ENCODE measurements around the gene ALKBH1. TPM values are rescaled to one million over a fixed set of nuclear protein-coding genes. Genes with fewer than 3 reads are reported as not detected.

Gene ALKBH1
- total RNA-seq, 1 donor from 2014 or later: 14.1 TPM

- H3K4me1 ChIP-seq: peaks cover 8% of the 10 kb centered on the region
- H3K36me3 ChIP-seq: peaks cover 98% of the 10 kb centered on the region
- no peak overlapping the region for H3K27ac ChIP-seq (replicated peaks)
- intact Hi-C loops (cut with micrococcal nuclease): no loop called here
- no peak overlapping the region for H3K4me3 ChIP-seq
- no peaks in the 10 kb centered on the region for H3K9me3 ChIP-seq (replicated peaks)
- TF ChIP-seq, protein P1, sequence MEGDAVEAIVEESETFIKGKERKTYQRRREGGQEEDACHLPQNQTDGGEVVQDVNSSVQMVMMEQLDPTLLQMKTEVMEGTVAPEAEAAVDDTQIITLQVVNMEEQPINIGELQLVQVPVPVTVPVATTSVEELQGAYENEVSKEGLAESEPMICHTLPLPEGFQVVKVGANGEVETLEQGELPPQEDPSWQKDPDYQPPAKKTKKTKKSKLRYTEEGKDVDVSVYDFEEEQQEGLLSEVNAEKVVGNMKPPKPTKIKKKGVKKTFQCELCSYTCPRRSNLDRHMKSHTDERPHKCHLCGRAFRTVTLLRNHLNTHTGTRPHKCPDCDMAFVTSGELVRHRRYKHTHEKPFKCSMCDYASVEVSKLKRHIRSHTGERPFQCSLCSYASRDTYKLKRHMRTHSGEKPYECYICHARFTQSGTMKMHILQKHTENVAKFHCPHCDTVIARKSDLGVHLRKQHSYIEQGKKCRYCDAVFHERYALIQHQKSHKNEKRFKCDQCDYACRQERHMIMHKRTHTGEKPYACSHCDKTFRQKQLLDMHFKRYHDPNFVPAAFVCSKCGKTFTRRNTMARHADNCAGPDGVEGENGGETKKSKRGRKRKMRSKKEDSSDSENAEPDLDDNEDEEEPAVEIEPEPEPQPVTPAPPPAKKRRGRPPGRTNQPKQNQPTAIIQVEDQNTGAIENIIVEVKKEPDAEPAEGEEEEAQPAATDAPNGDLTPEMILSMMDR (IDR thresholded peaks at IDR 0.05; ENCODE audit: borderline replicate concordance): no peak
- no peak for DNase-seq
- no peaks in the 10 kb centered on the region for H3K27me3 ChIP-seq (ENCODE audit: low read depth)
Measured at GRCh38 chr14:77717608-77718305, 9.9 kb upstream of the ALKBH1 start.

DNA sequence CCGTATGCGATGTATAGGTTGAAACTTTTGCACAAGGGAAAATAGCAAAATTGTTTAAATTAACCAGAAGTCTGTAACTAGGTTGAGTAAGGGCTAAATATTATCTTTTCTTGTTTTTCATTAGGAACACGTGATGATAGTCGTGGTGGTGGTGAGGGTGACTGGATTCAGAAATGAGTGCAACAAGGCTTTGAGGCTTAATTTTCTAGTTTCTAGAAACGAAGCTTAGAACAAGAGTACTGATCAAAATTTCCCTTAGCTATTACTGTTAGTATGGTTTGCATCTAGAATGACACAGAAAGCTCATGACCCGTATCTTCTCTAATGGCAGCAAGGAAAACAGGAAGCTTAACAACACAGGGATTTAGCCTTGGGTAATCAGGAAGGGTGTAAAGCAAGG is 7.1 kb upstream of the ALKBH1 start:
- peaks cover 16% of the 10 kb centered on the region for H3K4me1 ChIP-seq
- no peaks in the 10 kb centered on the region for H3K27me3 ChIP-seq (ENCODE audit: low read depth)
- H3K9me3 ChIP-seq (replicated peaks): no peaks in the 10 kb centered on the region
- no peak overlapping the region for H3K27ac ChIP-seq (replicated peaks)
- no peak overlapping the region for H3K4me3 ChIP-seq
- intact Hi-C loops (cut with micrococcal nuclease): no loop called here
- no peak for DNase-seq
- TF ChIP-seq, protein P1 (IDR thresholded peaks at IDR 0.05; ENCODE audit: borderline replicate concordance): no peak
- H3K36me3 ChIP-seq: peaks cover 94% of the 10 kb centered on the region

GRCh38 chr14:77710364-77710763 is 2.5 kb upstream of the ALKBH1 start:
- H3K9me3 ChIP-seq (replicated peaks): no peaks in the 10 kb centered on the region
- intact Hi-C loops (cut with micrococcal nuclease): no loop called here
- TF ChIP-seq, protein P1 (IDR thresholded peaks at IDR 0.05; ENCODE audit: borderline replicate concordance): no peak
- no peaks in the 10 kb centered on the region for H3K27me3 ChIP-seq (ENCODE audit: low read depth)
- peaks cover 57% of the 10 kb centered on the region for H3K4me1 ChIP-seq
- no peak overlapping the region for H3K4me3 ChIP-seq
- no peak for DNase-seq
- H3K36me3 ChIP-seq: peaks cover 49% of the 10 kb centered on the region
- no peak overlapping the region for H3K27ac ChIP-seq (replicated peaks)

- H3K4me3 ChIP-seq: peak overlapping the region; percentile 98
- H3K36me3 ChIP-seq: peaks cover 46% of the 10 kb centered on the region
- no peak overlapping the region for H3K27ac ChIP-seq (replicated peaks)
- TF ChIP-seq, protein P1 (IDR thresholded peaks at IDR 0.05; ENCODE audit: borderline replicate concordance): no peak
- H3K9me3 ChIP-seq (replicated peaks): no peaks in the 10 kb centered on the region
- H3K27me3 ChIP-seq (ENCODE audit: low read depth): no peaks in the 10 kb centered on the region
- H3K4me1 ChIP-seq: peaks cover 57% of the 10 kb centered on the region
- no peak for DNase-seq
- intact Hi-C loops (cut with micrococcal nuclease): no loop called here
Measured at GRCh38 chr14:77709412-77709811, 1.6 kb upstream of the ALKBH1 start.

GRCh38 chr14:77708749-77709148 is 926 bp upstream of the ALKBH1 start:
- H3K27me3 ChIP-seq (ENCODE audit: low read depth): no peaks in the 10 kb centered on the region
- H3K4me1 ChIP-seq: peaks cover 57% of the 10 kb centered on the region
- intact Hi-C loops (cut with micrococcal nuclease): no loop called here
- no peaks in the 10 kb centered on the region for H3K9me3 ChIP-seq (replicated peaks)
- TF ChIP-seq, protein P1 (IDR thresholded peaks at IDR 0.05; ENCODE audit: borderline replicate concordance): no peak
- no peak for DNase-seq
- peak overlapping the region; percentile 98 for H3K4me3 ChIP-seq
- H3K27ac ChIP-seq (replicated peaks): peak overlapping the region; percentile 83
- H3K36me3 ChIP-seq: peaks cover 46% of the 10 kb centered on the region
